ENCODE results near the gene KRT82.

DNA sequence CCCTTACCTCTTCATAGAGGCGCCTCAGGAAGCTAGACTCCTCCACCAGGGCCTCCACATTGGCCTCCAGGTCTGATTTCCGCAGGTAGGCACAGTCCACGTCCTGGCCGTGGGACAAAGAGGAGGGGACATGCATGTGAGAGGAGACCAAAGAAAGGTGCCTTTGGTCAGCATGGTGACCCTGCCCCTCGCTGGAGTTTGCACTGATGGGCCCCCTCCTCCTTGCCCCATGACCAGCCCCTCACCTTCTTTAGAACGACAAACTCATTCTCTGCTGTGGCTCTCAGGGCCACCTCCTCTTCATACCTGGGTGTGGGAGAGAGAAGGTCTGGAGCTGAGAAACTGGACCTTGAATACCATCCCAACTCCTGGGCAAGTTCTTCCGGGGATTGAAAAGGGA is 42.1 kb downstream of the KRT82 start:
- TF ChIP-seq POLR2A (IDR thresholded peaks at IDR 0.05) (no peak), POLR2AphosphoS5 (IDR thresholded peaks at IDR 0.05) (no peak), EP300 (IDR thresholded peaks at IDR 0.05; ENCODE audit: low read depth) (no peak)
- TF ChIP-seq, protein P1, sequence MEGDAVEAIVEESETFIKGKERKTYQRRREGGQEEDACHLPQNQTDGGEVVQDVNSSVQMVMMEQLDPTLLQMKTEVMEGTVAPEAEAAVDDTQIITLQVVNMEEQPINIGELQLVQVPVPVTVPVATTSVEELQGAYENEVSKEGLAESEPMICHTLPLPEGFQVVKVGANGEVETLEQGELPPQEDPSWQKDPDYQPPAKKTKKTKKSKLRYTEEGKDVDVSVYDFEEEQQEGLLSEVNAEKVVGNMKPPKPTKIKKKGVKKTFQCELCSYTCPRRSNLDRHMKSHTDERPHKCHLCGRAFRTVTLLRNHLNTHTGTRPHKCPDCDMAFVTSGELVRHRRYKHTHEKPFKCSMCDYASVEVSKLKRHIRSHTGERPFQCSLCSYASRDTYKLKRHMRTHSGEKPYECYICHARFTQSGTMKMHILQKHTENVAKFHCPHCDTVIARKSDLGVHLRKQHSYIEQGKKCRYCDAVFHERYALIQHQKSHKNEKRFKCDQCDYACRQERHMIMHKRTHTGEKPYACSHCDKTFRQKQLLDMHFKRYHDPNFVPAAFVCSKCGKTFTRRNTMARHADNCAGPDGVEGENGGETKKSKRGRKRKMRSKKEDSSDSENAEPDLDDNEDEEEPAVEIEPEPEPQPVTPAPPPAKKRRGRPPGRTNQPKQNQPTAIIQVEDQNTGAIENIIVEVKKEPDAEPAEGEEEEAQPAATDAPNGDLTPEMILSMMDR (IDR thresholded peaks at IDR 0.05): no peak

Measured in transverse colon (tissue), 4 donors.